ENCODE measurements around the gene IL17RB. TPM values are rescaled to one million over a fixed set of nuclear protein-coding genes. Genes with fewer than 3 reads are reported as not detected.

IL17RB gene
- total RNA-seq, 1 experiment from 2014 or later, result not detected

Small RNAs within 50 kb of the gene (small RNA-seq; reads per million reads assigned to genes)
- not detected for gene AC012467.1

Other genes starting within 250 kb of the IL17RB start
- not detected in 2 replicates for gene CHDH, start 149 bp upstream of the IL17RB start, total RNA-seq (2014; rRNA removed; shearing (Covaris generic); ENCODE audit: low replicate concordance)
- 22.0 and 33.5 TPM in 2 replicates for gene ACTR8, start 35.6 kb downstream of the IL17RB start, total RNA-seq (2014; rRNA removed; shearing (Covaris generic); ENCODE audit: low replicate concordance)
- gene SELENOK, start 45.3 kb downstream of the IL17RB start, total RNA-seq (2014; rRNA removed; shearing (Covaris generic); ENCODE audit: low replicate concordance), result 36.0 and 64.7 TPM in 2 replicates